GM18508 (cell line): ENCODE measurements around the gene RAB29.

Experiments used
- ATAC-seq: cut with Tn5 transposase; IDR thresholded peaks from one replicate; pipeline ENCODE4 v1.9.1; 2021; ENCODE audit warnings: moderate number of reproducible peaks; ENCODE audit not compliant: insufficient read depth, unreplicated experiment

The RAB29 gene

DNA sequence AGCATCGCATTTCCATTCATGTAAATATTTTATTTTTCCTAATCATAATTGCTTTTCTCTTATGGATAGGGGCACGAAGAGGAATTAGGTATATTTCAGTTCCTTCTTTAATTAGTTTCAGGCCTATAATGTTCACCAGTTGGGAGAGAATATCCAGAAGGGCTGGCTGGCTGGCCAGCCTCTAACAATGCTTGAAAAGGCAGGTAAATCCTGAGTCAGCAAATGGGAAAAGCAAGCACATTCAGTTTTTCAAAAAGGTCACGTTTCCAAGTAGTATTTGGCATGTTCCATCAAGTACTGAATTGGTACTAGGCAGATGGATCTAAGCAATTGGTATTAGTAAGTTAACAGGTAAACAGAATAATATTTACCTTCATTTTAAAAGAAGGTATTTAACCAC is 8.0 kb downstream of the RAB29 start:
- ATAC-seq = no peak

DNA sequence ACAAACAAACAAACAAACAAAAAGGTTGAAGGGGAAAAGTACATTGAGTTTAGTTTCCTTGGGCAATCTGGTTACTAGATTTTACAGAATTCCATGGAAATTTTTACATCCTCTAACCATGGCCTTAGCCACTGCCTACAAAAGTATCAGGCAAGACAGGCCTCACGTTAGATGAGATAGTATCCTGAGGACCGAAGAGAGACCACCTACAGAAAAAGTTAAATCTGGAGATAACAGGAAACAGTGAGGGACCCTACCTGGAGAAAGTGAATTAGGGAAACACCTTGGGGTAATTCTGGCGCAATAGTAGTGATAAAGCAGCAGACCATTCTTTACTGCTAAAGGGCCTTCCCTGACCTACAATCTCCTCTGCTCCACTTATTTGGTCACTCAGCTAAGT is 8.7 kb downstream of the RAB29 start:
- ATAC-seq = no peak

GRCh38 chr1:205766038-205766437 is 9.2 kb downstream of the RAB29 start:
- no peak for ATAC-seq

- ATAC-seq = no peak
Measured at GRCh38 chr1:205764578-205764977, 10.7 kb downstream of the RAB29 start.

DNA sequence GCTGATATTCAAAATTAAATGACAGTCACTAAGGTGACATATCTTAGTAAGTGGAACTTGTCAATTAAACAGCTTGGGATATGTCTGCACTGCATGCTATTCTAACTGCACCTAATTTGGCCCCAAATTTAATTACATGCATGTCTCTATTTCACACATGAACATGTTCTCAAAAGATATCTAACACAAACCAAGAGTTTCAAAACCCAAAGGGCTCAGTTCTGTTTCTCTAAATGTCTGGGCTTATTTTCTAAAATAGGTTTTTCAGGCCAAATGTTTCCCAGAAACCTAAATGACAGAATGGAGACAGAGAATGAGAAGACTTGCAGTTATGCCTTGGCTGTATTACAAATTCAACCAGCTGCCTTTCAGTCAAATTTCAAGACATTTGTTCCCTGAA is 11.3 kb downstream of the RAB29 start:
- no peak for ATAC-seq

DNA sequence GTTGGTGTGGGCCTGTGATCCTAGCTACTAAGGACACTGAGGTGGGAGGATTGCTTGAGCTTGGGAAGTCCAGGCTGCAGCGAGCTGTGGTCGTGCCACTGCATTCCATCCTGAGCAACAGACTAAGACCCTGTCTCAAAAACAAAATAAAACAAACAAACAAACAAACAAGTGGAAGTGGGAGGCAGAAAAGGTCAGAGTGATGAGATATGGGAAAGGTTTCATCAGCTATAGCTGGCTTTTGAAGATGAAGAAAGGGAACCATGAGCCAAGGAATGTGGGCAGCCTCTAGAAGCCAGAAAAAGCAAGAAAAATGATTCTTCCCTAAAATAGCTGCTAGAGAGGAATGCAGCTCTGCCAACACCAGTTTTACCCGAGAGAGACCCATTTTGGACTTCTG is 14.7 kb downstream of the RAB29 start:
- ATAC-seq = no peak

- no peak for ATAC-seq
Measured at GRCh38 chr1:205756552-205756951, 18.7 kb downstream of the RAB29 start.

DNA sequence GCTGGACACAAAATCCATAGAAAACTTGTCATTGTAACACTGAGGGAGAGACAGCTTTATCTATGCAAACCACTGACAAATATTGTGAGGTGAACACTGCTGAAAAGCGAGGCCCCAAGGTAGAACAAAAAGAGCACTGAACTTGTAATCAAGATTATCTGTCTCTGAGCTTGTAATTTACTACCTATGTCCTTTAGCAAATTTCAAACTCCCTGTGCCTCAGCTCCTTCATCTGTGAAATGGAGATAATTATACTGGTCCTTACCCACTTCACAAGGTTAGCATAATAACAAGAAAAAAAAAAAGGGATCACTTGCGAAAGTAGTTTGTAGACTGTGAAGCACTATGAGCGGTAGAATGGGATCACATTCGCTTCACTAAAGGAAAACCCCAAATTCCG is 20.4 kb downstream of the RAB29 start:
- ATAC-seq = no peak

DNA sequence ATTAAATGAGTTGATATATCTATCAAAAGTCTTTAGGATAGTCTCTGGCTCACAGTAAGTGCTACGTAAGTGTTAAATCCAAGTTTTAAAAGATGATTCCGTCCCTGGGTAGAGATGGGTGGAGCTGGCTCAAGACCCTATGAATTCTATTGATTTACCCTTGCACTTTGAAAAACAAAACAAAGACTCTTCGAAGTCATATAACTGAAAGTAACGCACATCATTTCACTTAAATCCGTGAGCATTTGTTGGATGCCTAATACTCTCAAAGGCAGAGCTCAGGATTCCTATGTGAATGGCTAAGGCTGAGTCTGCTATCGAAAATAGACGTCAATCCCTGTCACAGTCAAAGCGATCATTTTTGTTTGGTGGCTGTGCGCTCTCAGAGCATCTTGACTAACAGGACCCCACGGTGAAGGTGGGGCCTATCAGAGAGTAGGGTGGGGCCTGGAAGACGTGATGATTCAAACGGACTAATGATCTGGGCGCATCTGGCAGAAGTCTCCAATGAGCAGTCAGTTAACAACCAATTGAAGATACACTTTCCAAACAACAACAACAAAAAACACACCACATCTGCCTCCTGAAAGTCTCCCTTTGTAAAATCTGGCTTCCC is 24.1 kb downstream of the RAB29 start:
- ATAC-seq = no peak

DNA sequence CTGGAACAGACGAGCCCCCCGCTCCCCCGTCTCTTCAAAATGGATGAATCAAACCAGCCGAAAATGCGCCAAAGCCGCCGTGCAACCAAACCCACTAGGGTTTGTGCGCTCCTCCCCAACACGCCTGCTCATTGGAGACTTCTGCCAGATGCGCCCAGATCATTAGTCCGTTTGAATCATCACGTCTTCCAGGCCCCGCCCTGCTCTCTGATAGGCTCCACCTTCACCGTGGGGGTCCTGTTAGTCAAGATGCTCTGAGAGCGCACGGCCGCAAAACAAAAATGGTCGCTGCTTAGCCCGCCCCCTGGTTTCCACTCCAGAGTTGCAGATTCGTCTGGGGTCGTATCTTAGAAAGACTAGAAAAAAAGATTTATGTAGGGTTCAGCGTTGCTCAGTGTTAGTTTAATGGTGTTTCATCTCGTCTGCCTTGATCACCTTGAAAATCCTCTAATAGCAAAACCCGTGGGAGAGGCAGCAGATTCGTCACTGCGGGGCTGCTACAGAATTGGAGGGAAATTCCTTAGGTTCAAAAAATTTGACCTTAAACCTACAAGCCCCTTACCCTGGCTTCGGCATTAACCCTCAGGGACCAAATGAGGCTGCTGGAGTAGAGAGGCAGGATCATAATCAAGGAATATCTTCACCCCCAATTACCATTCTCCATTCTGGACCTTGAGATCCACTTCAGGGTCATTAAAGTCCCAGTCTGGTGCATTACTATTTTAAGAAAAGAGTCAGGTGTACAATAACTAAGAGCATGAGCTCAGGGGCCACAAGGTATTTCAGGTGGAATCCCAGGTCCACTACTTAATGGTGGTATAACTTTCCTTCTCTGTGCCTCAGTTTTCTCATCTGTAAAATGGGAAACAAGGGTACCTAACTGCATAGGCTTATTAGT is 24.9 kb downstream of the RAB29 start, which contains the start of gene NUCKS1:
Gene NUCKS1, minus strand, starts transcription at position 45 of the 898 bp plus-strand sequence. CDS start 209 bp downstream, outside the sequence.
- peak; percentile 77 for ATAC-seq

DNA sequence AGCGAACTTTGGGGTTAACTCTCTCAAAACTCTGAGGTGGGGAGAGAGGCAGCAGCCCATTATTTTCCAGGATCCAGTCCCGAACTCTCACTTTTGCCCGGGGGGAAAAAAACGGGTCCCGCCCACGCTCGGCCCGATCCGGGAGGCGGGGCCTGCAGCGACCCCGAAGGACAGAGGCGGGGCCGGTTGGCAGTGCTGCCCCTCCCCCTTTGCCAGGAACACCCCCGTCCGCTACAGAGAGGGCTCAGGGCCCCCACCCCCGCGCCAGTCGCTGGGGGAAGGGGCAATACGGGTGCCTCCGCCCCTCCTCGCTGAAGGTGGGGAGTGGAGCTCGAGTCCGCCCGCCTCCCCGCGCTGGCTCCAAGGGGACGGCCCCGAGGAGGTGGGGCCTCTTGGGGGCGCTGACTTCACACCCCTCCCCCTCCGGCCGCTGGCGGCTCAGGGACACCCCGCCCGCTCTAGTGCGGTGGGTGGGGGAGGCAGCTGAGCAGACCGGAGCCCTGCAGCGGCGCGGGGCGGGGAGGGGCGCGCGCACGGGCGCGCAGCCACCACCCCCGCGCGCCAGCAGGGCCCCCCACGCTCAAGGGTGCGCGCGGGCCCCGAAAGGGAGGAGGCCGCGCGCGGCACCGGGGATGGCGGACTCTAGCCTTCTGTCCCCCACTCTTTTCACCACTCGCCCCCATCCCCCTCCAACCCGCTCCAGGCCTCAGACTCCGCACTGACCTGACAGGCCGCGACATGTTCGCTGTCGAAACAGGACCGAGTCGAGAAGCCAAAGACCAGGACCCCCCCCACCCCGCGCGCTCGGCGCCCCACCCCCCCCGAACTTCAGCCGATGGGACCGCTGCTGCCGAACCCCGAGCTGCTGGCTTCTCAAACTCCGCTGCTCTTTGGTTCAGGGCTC is 25.8 kb downstream of the RAB29 start:
- ATAC-seq = peak; percentile 30

DNA sequence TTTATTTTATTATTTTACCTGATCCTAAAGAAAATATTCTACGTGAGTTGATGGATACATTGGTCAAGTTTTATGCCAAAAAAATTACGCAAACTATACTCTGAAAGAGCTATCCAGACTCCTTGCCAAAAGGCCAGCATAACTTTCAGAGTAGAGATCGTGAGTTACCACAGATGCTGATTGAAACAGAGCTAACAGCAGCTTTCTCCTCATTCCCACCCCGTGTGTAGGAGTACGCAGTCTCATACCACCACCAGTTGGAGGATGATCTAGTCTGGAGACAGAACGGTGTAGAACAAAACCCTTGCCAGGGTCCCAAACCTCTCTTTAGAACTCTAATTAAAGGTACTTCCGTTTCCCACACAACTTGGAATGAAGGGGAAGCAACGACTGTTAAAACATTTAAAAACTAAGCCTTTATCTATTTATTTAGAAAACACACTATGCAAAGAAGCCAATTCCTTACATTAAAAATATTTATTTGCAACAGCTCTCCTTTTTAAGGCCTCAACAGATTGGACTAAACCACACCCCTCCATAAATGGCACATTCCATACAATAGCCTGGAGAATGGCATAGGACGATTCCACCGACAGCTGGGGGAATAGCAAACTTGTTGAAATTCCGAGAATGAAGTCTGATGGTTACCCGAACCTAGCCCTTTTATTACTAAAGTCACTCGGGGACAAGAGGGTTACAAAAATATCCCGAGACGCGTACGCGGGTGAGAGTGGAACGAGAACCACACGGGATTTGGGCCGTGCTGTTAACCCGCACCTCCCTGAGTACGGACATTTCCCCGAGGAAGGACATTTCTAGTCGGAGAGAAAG is 26.7 kb downstream of the RAB29 start:
- ATAC-seq = peak; percentile 11

GRCh38 chr1:205746757-205747412 is 28.4 kb downstream of the RAB29 start:
- no peak for ATAC-seq

DNA sequence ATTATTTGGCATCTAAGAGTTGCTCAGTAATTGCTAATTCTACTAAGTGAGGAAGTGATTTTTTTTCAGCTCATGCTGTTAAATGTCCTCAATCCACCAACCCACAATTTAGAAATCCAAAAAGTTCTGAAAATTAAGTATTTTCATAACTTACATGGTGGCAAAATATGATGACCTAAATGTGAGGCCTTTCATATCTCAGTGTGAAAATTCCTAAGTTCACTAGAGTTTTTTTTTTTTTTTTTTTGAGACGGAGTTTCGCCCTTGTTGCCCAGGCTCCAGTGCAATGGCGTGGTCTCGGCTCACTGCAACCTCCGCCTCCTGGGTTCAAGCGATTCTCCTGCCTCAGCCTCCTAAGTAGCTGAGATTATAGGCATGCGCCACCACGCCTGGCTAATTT is 30.9 kb downstream of the RAB29 start:
- ATAC-seq = no peak

DNA sequence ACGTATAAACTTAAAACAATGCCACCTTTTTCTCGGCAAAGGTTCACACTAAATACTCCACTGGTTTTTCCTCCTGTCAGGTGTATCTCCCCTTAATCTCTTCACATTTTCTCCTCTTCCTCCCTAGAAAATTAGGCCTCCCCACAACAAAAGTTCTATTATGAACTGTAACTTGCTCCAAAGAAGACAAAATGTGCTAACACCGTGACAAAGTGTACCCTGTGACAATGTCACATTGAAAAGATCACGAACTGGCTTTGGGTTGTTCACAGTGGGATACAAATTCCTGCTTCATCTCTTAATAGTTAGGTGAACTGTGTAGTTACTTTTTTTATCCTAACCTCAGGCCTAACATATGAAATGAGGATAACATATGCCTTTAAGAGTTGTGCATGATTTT is 31.3 kb downstream of the RAB29 start:
- ATAC-seq = no peak

DNA sequence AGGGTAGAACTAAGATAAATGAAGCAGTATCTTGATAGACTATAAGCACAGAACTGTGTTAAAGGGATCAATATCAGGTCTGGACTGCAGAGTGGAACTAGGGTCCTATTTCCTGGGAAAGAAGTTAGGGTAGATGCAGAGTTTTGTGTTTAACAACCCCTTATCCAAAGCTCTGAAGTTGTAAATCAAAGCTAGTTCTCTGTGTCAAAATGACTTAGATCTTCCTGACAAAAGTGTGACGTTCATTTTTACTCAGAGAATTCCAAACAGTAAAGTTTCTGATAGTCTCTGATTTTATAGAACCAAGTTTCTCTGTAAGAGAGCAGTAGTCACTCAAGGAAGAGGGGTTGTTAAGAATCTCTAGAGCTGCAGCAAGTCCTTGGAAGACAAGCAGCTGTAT is 33.6 kb downstream of the RAB29 start:
- ATAC-seq = no peak

DNA sequence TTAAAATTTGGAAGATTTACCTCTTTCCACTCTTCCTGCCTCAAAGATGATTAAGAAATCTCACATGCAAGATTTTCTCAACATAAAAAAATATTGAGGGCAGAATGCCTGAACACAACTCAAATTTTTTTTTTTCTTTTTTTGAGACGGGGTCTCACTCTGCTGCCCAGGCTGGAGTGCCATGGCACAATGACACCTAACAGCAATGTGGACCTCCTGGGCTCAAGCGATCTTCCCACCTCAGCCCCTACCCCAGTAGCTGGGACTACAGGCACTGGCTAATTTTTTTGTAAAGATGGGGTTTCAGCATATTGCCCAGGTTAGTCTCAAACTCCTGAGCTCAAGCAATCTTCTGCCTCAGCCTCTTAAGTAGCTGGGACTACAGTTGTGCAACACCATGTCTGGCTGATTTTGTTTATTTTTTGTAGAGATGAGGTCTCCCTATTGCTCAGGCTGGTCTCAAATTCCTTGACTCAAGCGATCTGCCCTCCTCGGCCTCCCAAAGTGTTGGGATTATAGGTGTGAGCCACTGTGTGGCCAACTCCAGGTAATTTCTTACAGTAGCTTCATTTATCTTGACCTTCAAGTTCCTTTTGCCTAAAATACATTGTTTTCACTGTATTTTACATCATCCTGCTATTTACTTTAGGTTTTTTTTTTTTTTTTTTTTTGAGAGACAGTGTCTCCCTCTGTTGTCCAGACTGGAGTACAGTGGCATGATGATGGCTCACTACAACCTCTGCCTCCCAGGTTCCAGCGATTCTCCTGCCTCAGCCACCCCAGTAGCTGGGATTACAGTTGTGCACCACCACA is 35.7 kb downstream of the RAB29 start:
- no peak for ATAC-seq

- ATAC-seq = no peak
Measured at GRCh38 chr1:205735218-205735617, 40.1 kb downstream of the RAB29 start.
